PC-3 (cell line): ENCODE results near the gene SENP5. TPM values are rescaled to one million over a fixed set of nuclear protein-coding genes. Genes with fewer than 3 reads are reported as not detected.

Experiments used
- ATAC-seq: fragments of 200-7000 bp; cut with Tn5 transposase; 2 replicates; pipeline ENCODE4 v1.9.1; 2020; ENCODE audit warnings: mild to moderate bottlenecking, moderate library complexity
- BruUV-seq: library from RNA; stranded (reverse); fragments of 400-500 nt; replicated peaks from 2 replicates; lab custom pipeline; 2021; lab: Mats Ljungman, UMichigan
- CTCF ChIA-PET: fragments of 300-600 bp; sonication (Branson Sonifier 250); formaldehyde crosslinking; loops from one replicate; lab custom pipeline; 2022; ENCODE audit warnings: antibody characterized with exemption; lab: Charles Lee
- POLR2A ChIA-PET: fragments of 300-600 bp; sonication (Branson Sonifier 250); formaldehyde crosslinking; loops from one replicate; lab custom pipeline; 2022; ENCODE audit warnings: antibody characterized with exemption; ENCODE audit not compliant: unreplicated experiment; lab: Charles Lee
- DNase-seq: peaks from one replicate; pipeline ENCODE4 v3.0.0-alpha.2; 2015
- H2AFZ ChIP-seq: fragments of 300-600 bp; sonication (generic); 2 replicates; pipeline ENCODE4 v1.6.0; 2016; ENCODE audit warnings: antibody characterized with exemption, low read length
- H3F3A ChIP-seq: fragments of 300-600 bp; sonication (generic); one replicate; pipeline ENCODE4 v1.6.0; 2017; ENCODE audit warnings: antibody characterized with exemption, low read length, control low read depth, mild to moderate bottlenecking; ENCODE audit not compliant: unreplicated experiment
- H3K27ac ChIP-seq: fragments of 300-600 bp; sonication (generic); 2 replicates; pipeline ENCODE4 v1.5.1; 2016; ENCODE audit warnings: mild to moderate bottlenecking, low read length
- H3K27me3 ChIP-seq: fragments of 300-600 bp; sonication (generic); 2 replicates; pipeline ENCODE4 v1.6.1; 2016; ENCODE audit warnings: low read length, mixed read lengths
- H3K36me3 ChIP-seq: fragments of 300-600 bp; sonication (generic); 2 replicates; pipeline ENCODE4 v1.6.1; 2016; ENCODE audit warnings: low read depth, mixed run types, low read length, mixed read lengths
- H3K4me1 ChIP-seq: fragments of 300-600 bp; sonication (generic); 2 replicates; pipeline ENCODE4 v1.5.1; 2016; ENCODE audit warnings: low read length; ENCODE audit not compliant: insufficient read depth
- H3K4me2 ChIP-seq: fragments of 300-600 bp; sonication (generic); 2 replicates; pipeline ENCODE4 v1.6.0; 2016; ENCODE audit warnings: low read length
- H3K4me3 ChIP-seq: fragments of 300-600 bp; sonication (generic); 2 replicates; pipeline ENCODE4 v1.5.1; 2016; ENCODE audit warnings: mild to moderate bottlenecking, low read length, mixed read lengths
- H3K79me2 ChIP-seq: fragments of 300-600 bp; sonication (generic); 2 replicates; pipeline ENCODE4 v1.6.1; 2017; ENCODE audit warnings: low read length, mixed read lengths
- H3K9ac ChIP-seq: fragments of 300-600 bp; sonication (generic); 2 replicates; pipeline ENCODE4 v1.6.0; 2016; ENCODE audit warnings: mild to moderate bottlenecking, low read length
- H3K9me2 ChIP-seq: fragments of 300-600 bp; sonication (generic); replicated peaks from 2 replicates; pipeline ENCODE4 v1.6.1; 2016; ENCODE audit warnings: mixed run types, low read length, mixed read lengths
- H3K9me3 ChIP-seq: fragments of 300-600 bp; sonication (generic); 2 replicates; pipeline ENCODE4 v1.6.1; 2016; ENCODE audit warnings: low read length, mixed read lengths
- H4K20me1 ChIP-seq: fragments of 300-600 bp; sonication (generic); 2 replicates; pipeline ENCODE4 v1.6.1; 2016; ENCODE audit warnings: low read length, mixed read lengths
- CTCF ChIP-seq: fragments of 300-600 bp; sonication (generic); conservative IDR thresholded peaks from 2 replicates; pipeline ENCODE4 v1.5.1; 2017; ENCODE audit warnings: antibody characterized with exemption, low read depth, mild to moderate bottlenecking, low read length
- EZH2 ChIP-seq: fragments of 300-600 bp; sonication (generic); IDR thresholded peaks from one replicate; pipeline ENCODE4 v1.6.1; 2017; ENCODE audit warnings: antibody characterized with exemption, mild to moderate bottlenecking, low read length; ENCODE audit not compliant: unreplicated experiment
- EZH2phosphoT487 ChIP-seq: fragments of 300-600 bp; sonication (generic); IDR thresholded peaks from 2 replicates; pipeline ENCODE4 v1.6.1; 2018; ENCODE audit warnings: mild to moderate bottlenecking, antibody characterized with exemption, low read length, borderline replicate concordance
- intact Hi-C: fragments of 100-400 bp; cut with micrococcal nuclease; formaldehyde crosslinking; loops from 2 replicates; pipeline ENCODE4 v1.9.0; 2023
- total RNA-seq: library from RNA; depleted of rRNA; stranded (reverse); fragments of >200 nt; gene quantifications from 2 replicates; pipeline ENCODE4 v1.2.3, GENCODE V29; 2014

Gene SENP5
- total RNA-seq, 1 experiment from 2014 or later, result 34.2 TPM

GRCh38 chr3:196938124-196938523 is 70.4 kb downstream of the SENP5 start:
- H3K27ac ChIP-seq, result no peak overlapping the region
- no peak for DNase-seq
- no peaks in the 10 kb centered on the region for H3K9me3 ChIP-seq
- intact Hi-C loops, result loop anchor here (10.0 kb wide), 1 partner anchor 193 kb away; no protein-coding TSS in a partner anchor
- peaks cover 10% of the 10 kb centered on the region for H3F3A ChIP-seq
- no peak overlapping the region for H2AFZ ChIP-seq
- no TSS peak for BruUV-seq
- H3K9me2 ChIP-seq, result no peaks in the 10 kb centered on the region
- H3K4me1 ChIP-seq, result peaks cover 8% of the 10 kb centered on the region
- H3K4me2 ChIP-seq, result no peak overlapping the region
- peaks cover 6% of the 10 kb centered on the region; the same call in 1 of the 2 replicates for H4K20me1 ChIP-seq
- H3K4me3 ChIP-seq, result no peak overlapping the region
- POLR2A ChIA-PET, result no interaction called here
- ATAC-seq, result no peak
- TF ChIP-seq CTCF, result no peak
- no peak for TF ChIP-seq EZH2phosphoT487
- TF ChIP-seq EZH2, result no peak
- H3K9ac ChIP-seq, result no peak overlapping the region
- H3K27me3 ChIP-seq, result no peaks in the 10 kb centered on the region
- CTCF ChIA-PET, result no interaction called here
- H3K36me3 ChIP-seq, result peaks cover 60% of the 10 kb centered on the region
- peaks cover 53% of the 10 kb centered on the region for H3K79me2 ChIP-seq

- peaks cover 10% of the 10 kb centered on the region for H3F3A ChIP-seq
- no peak overlapping the region for H3K4me2 ChIP-seq
- H3K9me3 ChIP-seq, result no peaks in the 10 kb centered on the region
- ChIA-PET CTCF (no interaction called here), POLR2A (no interaction called here)
- H4K20me1 ChIP-seq, result peaks cover 6% of the 10 kb centered on the region; the same call in 1 of the 2 replicates
- ATAC-seq (no peak), DNase-seq (no peak)
- TF ChIP-seq CTCF, result no peak
- no peak for TF ChIP-seq EZH2
- TF ChIP-seq EZH2phosphoT487, result no peak
- H3K27me3 ChIP-seq, result no peaks in the 10 kb centered on the region
- no peak overlapping the region for H3K27ac ChIP-seq
- no peaks in the 10 kb centered on the region for H3K9me2 ChIP-seq
- peaks cover 57% of the 10 kb centered on the region for H3K36me3 ChIP-seq
- H3K9ac ChIP-seq, result no peak overlapping the region
- intact Hi-C loops, result loop anchor here (10.0 kb wide), 1 partner anchor 194 kb away; no protein-coding TSS in a partner anchor
- no peak overlapping the region for H3K4me3 ChIP-seq
- H2AFZ ChIP-seq, result no peak overlapping the region
- H3K79me2 ChIP-seq, result peaks cover 58% of the 10 kb centered on the region
- no TSS peak for BruUV-seq
- peaks cover 10% of the 10 kb centered on the region for H3K4me1 ChIP-seq
Observed at GRCh38 chr3:196938576-196938975, 70.9 kb downstream of the SENP5 start.

GRCh38 chr3:196941729-196942225 is 74.1 kb downstream of the SENP5 start:
- peaks cover 13% of the 10 kb centered on the region for H3K4me1 ChIP-seq
- peaks cover 6% of the 10 kb centered on the region; the same call in 1 of the 2 replicates for H4K20me1 ChIP-seq
- peaks cover 67% of the 10 kb centered on the region for H3K79me2 ChIP-seq
- H3K4me3 ChIP-seq, result peak overlapping the region; percentile 95
- TF ChIP-seq CTCF (no peak), EZH2phosphoT487 (no peak), EZH2 (no peak)
- H3K4me2 ChIP-seq, result peak overlapping the region; percentile 99
- H3K27me3 ChIP-seq, result no peaks in the 10 kb centered on the region
- CTCF ChIA-PET, result interaction anchor here (0.5 kb wide), 1 partner anchor 915 kb away, joined by 4 read pairs; no protein-coding TSS in a partner anchor
- intact Hi-C loops, result no loop called here
- H3K9me3 ChIP-seq, result no peaks in the 10 kb centered on the region
- no peaks in the 10 kb centered on the region for H3K9me2 ChIP-seq
- BruUV-seq, result TSS peak; percentile 80
- H3K27ac ChIP-seq, result peak overlapping the region; percentile 84
- H2AFZ ChIP-seq, result peak overlapping the region; percentile 90
- peak overlapping the region; percentile 97 for H3K9ac ChIP-seq
- DNase-seq (peak; percentile 39), ATAC-seq (peak; percentile 54)
- peaks cover 34% of the 10 kb centered on the region for H3K36me3 ChIP-seq
- POLR2A ChIA-PET, result interaction anchor here (0.6 to 0.7 kb wide), 2 partner anchors 72 to 226 kb away, joined by 3 to 5 read pairs; no protein-coding TSS in a partner anchor
- peaks cover 3% of the 10 kb centered on the region for H3F3A ChIP-seq
